ENCODE data around the gene TEX44. TPM values are rescaled to one million over a fixed set of nuclear protein-coding genes. Genes with fewer than 3 reads are reported as not detected.

The TEX44 gene
- total RNA-seq (ENCODE audit: unreplicated experiment), result not detected
- long read RNA-seq, result 0 reads

- H3K27ac Mint-ChIP-seq (ENCODE audit: unreplicated experiment), result no peak within 1 kb of the TSS
- peaks cover 5% of the 10 kb centered on the region for H3K27me3 Mint-ChIP-seq (ENCODE audit: unreplicated experiment)
- H3K9me3 Mint-ChIP-seq (ENCODE audit: unreplicated experiment), result no peaks in the 10 kb centered on the region
- TF ChIP-seq CTCF (IDR thresholded peaks at IDR 0.05; ENCODE audit: unreplicated experiment), result no peak
- no peak within 1 kb of the TSS for H3K4me3 Mint-ChIP-seq (ENCODE audit: unreplicated experiment)
- H3K36me3 Mint-ChIP-seq (ENCODE audit: low read depth, unreplicated experiment), result no peaks in the 10 kb centered on the region
- H3K4me1 Mint-ChIP-seq (ENCODE audit: unreplicated experiment), result no peaks in the 10 kb centered on the region
- DNase-seq (ENCODE audit: low spot score), result no peak
Observed at GRCh38 chr2:231592636-231593145, at the start of gene TEX44. Gene TEX44 (plus strand): TSS chr2:231592864. CDS start chr2:231592952, 88 bp downstream.

GRCh38 chr2:231545105-231545902 lies 47.4 kb upstream of the TEX44 start:
- H3K4me1 Mint-ChIP-seq (ENCODE audit: unreplicated experiment), result peaks cover 11% of the 10 kb centered on the region
- H3K36me3 Mint-ChIP-seq (ENCODE audit: low read depth, unreplicated experiment), result peaks cover 3% of the 10 kb centered on the region
- DNase-seq (ENCODE audit: low spot score), result no peak
- H3K9me3 Mint-ChIP-seq (ENCODE audit: unreplicated experiment), result no peaks in the 10 kb centered on the region
- peaks cover 5% of the 10 kb centered on the region for H3K27me3 Mint-ChIP-seq (ENCODE audit: unreplicated experiment)
- no peak for TF ChIP-seq CTCF (IDR thresholded peaks at IDR 0.05; ENCODE audit: unreplicated experiment)
- H3K4me3 Mint-ChIP-seq (ENCODE audit: unreplicated experiment), result no peak overlapping the region
- no peak overlapping the region for H3K27ac Mint-ChIP-seq (ENCODE audit: unreplicated experiment)

- H3K4me3 Mint-ChIP-seq (ENCODE audit: unreplicated experiment), result no peak overlapping the region
- H3K27me3 Mint-ChIP-seq (ENCODE audit: unreplicated experiment), result peaks cover 5% of the 10 kb centered on the region
- no peaks in the 10 kb centered on the region for H3K9me3 Mint-ChIP-seq (ENCODE audit: unreplicated experiment)
- H3K4me1 Mint-ChIP-seq (ENCODE audit: unreplicated experiment), result peaks cover 11% of the 10 kb centered on the region
- TF ChIP-seq CTCF (IDR thresholded peaks at IDR 0.05; ENCODE audit: unreplicated experiment), result no peak
- DNase-seq (ENCODE audit: low spot score), result no peak
- peaks cover 3% of the 10 kb centered on the region for H3K36me3 Mint-ChIP-seq (ENCODE audit: low read depth, unreplicated experiment)
- H3K27ac Mint-ChIP-seq (ENCODE audit: unreplicated experiment), result no peak overlapping the region
Observed at GRCh38 chr2:231546014-231546715, 46.5 kb upstream of the TEX44 start.

DNA sequence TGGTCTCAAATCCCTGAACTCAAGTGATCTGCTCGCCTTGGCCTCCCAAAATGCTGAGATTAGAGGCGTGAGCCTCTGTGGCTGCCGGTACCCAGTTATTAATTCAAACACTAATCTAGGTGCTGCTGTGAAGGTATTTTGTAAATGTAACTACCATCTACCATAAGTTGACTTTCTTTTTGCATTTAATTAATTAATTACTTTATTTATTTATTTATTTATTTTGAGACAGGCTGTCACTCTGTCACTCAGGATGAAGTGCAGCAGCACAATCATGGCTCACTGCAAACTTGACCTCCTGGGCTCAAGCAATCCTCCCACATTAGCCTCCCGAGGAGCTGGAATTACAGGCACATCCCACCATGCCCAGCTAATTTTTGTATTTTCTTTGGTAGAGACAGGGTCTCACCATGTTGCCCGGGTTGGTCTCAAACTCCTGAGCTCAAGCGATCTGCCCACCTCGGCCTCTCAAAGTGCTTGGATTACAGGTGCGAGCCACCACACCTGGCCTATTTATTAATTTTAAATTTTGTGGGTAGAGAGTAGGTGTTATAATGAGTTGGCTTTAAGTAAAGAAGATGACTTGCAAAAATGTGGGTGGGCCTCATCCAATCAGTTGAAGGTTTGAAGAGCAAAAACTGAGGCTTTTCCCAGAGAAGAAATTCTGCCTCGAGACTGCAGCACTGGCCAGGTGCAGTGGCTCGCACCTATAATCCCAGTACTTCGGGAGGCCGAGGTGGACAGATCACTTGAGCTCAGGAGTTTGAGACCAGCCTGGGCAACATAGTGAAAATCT lies 45.2 kb upstream of the TEX44 start:
- Mint-ChIP-seq H3K27ac (ENCODE audit: unreplicated experiment) (no peak overlapping the region), H3K4me3 (ENCODE audit: unreplicated experiment) (no peak overlapping the region)
- no peak for TF ChIP-seq CTCF (IDR thresholded peaks at IDR 0.05; ENCODE audit: unreplicated experiment)

More for the DNA sequence above, 45.2 kb upstream of the TEX44 start:
- Mint-ChIP-seq H3K4me1 (ENCODE audit: unreplicated experiment) (peaks cover 11% of the 10 kb centered on the region), H3K36me3 (ENCODE audit: low read depth, unreplicated experiment) (peaks cover 3% of the 10 kb centered on the region), H3K27me3 (ENCODE audit: unreplicated experiment) (peaks cover 3% of the 10 kb centered on the region), H3K9me3 (ENCODE audit: unreplicated experiment) (no peaks in the 10 kb centered on the region)
- no peak for DNase-seq (ENCODE audit: low spot score)

All from endothelial cell (in vitro differentiated cells).